D341Med (cell line): ENCODE measurements around the gene ABHD1.
A peak's percentile ranks its signal among the peaks of the same experiment; 100 is the strongest.

Source experiments
- DNase-seq: peaks from one replicate; pipeline ENCODE4 v3.0.0; 2012; ENCODE audit warnings: low spot score

The ABHD1 gene

DNA sequence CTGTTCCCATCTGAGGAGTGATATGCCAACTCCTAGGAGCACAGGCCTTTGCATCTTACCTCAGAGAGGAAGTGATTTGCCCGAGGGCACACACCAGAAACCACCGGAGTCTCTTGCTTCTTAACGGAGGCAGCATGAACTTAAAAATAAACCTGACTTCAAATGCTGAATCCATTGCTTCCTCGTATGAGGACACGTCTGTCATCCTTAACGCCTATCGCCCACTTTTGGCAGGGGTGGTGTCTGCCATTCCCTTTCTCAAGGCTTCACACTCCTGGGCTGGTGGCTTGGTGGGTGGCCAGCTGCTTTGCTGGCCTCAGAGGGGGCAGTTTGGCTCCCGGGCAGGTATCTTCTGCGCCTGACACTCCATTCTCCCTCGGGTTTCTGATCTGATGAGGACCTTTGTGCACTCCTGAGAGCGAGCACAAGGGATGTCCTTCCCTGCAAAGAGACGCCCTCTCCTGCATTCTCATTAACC, 11.9 kb downstream of the ABHD1 start:
- peak; percentile 6 for DNase-seq

DNA sequence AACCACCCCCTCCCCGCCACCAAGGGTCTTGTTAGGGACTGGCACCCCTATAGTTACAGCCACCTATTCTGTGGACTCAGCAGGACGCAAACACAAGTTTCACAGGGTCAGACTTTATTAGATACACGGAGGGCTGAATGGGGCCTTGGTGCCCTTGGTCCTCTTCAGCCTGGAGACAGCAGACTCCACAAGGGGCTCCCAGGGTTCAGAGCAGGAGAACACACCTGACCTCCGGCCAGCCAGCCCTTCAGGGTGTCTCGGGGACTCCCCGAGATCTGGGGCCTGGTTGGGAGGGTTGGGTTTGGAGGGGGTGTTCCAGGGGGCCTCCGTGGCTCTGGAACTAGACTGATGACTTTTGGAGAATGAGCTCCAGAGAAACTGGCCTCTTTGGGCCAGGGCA, 13.1 kb downstream of the ABHD1 start:
- DNase-seq = no peak

- DNase-seq = no peak
Observed at GRCh38 chr2:27137322-27137935, 13.8 kb downstream of the ABHD1 start.

DNA sequence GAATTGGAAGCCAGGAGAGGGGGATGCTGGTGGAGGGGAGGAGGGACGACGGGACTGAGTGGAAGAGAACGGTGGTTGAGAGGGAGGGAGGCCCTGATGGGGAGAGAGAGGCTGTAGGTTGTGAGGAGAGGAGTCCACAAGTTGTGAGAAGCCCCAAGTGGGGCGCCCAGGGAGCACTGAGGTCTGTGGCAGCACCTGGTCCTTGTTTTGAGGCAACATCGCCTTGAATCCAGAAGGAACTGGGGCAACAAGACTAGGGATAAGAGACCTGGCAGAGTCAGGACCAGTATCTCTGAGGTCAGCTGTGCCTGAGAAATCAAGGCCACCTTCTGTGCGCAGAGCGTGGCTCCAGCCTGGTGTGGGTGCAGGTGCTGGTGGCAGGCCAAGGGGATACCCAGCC, 14.5 kb downstream of the ABHD1 start:
- no peak for DNase-seq

GRCh38 chr2:27139310-27139709, 15.7 kb downstream of the ABHD1 start, which contains the start of gene PRR30:
TSS of gene PRR30 (minus strand) at chr2:27139410. CDS start at chr2:27138329, 1,081 bp downstream.
- no peak for DNase-seq

DNA sequence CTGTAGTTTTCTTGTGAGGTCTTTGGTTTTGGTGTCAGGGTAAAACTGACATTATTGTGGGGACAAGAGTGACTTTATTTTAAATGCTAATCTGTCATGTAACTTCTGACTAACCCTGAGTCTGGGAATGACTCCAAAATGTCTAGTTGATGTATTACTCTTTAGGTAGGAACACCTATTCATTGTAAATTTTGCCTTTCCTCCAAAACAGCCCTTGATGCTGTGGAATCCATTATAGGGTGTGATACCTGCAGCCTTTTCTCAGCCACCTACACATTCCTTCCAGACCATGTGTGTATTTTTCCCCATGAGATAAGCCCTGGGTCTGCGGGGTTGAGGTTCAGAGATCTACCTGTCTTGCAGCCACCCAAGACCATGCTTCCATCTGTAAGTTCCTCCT, 19.7 kb downstream of the ABHD1 start:
- DNase-seq = no peak

- DNase-seq = no peak
Observed at GRCh38 chr2:27145682-27146081, 22.1 kb downstream of the ABHD1 start.

- no peak for DNase-seq
Observed at GRCh38 chr2:27147935-27148334, 24.3 kb downstream of the ABHD1 start.

DNA sequence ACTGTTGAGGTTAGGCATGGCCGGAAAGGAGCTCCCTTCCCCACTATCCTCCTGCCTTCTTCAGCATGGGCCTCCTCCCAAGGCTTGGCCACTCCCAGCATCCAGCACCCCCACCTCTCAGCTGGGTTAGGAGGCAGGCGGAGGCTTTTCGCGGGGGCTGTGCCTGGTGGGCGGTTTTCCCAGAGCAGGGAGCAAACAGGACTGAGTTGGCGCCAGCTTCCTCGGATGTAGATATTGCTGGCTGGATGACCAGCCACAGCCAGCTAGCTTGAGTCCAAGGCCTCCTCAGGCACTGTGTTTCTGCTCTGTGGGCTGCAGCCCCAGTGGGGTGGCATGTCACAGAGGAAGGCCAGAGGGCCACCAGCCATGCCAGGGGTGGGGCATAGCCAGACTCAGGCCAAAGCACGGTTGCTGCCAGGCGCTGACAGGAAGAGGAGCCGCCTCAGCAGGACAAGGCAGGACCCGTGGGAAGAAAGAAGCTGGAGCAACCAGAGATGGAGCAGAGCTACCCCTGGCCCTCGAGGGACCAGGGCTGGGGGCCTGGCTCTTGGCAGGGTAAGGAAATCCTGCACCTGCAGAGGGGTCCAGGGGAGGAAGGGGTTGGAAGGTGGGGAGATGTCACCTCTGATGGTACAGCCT, 25.3 kb downstream of the ABHD1 start, which contains the start of gene TCF23:
Gene TCF23, plus strand, starts transcription at position 204 of the 639 bp plus-strand sequence. Its CDS starts 130 bp downstream, at position 334.
- no peak for DNase-seq

DNA sequence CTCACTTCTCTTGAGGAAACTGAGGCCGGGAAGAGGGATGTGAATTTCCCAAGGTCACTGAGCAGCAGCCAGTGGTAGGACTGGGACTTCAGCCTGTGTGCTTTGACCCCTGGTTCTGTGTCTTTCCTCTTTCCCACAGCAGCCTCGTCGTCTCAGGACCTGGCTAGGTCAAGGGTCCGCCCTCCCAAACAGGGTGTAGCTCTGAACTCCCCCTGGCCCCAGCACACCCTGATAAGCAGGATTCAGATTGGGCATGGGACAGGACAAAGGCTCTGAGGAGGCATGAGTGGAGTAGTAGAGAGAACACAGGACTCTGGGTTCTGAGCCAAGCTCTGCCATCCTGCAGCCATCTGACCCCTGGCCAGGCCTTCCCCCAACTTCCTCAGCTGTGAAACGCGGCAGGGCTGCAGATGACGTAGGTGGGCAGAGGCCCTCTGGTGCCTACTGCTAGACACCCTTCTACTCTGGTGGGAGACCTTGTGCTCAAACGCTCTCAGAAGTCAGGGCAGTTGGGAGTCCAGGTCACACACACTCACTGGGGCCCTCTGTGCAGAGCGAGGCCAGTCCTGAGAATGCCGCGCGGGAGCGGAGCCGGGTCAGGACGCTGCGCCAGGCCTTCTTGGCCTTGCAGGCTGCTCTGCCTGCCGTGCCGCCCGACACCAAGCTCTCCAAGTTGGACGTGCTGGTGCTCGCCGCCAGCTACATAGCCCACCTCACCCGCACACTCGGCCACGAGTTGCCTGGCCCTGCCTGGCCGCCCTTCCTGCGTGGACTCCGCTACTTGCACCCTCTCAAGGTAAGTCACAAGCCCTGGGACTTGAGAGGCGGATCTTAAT, 26.2 kb downstream of the ABHD1 start:
- no peak for DNase-seq

DNA sequence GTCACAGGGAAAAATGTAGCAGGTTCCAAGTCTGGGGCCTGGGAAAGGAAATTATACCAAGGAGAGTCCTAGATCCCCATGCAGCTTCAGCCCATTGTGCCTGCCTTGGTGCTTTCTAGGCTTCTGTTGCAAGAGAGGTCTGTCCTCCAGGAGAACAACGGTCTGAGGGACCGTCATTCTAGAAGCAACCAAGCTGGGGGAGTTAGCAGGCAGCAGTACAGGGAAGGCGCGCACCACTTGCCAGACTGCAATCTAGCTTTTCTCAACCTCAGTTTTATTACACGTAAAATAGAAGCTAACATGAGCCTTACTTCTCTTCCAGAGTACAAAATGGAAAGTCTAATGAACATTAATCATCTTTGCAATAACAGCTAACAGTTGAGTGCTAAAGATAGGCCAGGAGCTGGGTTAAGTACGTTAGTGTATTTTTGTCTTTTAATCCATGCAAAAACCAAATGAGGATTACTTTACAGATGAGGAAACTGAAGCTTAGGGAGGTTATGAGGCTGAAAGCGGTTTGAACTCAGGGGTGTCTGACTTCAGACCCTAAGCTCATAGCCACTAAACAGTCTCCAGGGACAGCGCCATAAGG, 27.1 kb downstream of the ABHD1 start:
- no peak for DNase-seq

DNA sequence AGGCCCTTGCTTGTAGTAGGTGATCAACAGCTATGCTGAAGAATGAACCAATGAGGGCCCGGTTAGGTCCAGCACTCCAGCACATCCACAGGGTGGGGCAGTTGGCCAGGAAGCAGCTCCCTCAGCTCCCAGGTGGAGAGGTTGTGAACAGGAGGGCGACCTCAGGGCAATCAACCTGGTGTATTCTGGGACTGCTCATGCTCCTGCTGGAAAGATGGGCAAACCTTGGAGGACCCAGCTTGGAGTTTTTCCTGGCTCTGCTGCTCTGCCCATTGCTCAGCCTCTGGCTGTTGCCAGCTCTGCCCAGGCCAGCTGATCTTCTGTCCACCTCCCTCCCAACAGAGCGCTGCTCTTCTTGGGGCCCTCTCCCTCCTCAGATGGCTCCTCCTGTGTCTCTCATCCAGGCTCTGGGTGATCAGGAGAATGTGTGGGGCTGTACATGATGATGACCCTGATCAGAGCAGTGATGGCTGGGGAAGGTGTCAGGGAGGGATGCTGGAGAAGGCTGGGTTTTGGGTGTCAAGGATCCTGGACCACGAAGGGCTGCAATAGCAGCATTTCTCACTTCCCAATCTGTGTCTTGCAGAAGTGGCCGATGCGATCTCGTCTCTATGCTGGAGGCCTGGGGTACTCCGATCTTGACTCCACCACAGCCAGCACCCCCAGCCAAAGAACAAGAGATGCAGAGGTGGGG, 28.6 kb downstream of the ABHD1 start:
- no peak for DNase-seq

GRCh38 chr2:27152796-27153464, 29.3 kb downstream of the ABHD1 start:
- DNase-seq = no peak

GRCh38 chr2:27154488-27154887, 30.9 kb downstream of the ABHD1 start:
- no peak for DNase-seq

DNA sequence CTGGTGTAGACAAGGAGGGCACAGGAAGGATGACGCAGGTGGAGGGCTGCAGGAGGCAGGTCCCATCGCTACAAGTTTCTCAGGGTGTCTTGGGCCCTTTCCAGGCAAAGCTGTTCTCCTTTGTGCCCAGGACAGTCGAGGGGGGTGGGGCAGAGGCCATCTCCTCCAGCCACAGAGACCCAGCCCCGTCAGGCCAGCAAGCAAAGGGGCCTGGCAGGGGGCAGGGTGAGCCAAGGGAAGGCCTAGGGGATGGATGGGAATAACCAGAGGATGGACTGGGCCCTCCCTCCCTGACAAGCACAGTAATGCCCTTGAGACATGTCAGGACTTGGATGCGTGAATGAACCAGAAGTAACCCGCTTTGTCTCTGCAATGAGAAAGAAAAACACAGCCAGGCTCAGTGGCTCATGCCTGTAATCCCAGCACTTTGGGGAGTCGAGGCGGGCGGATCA, 31.5 kb downstream of the ABHD1 start:
- no peak for DNase-seq

- DNase-seq = no peak
Observed at GRCh38 chr2:27158468-27158867, 34.9 kb downstream of the ABHD1 start.

GRCh38 chr2:27159271-27159670, 35.7 kb downstream of the ABHD1 start:
- DNase-seq = no peak

DNA sequence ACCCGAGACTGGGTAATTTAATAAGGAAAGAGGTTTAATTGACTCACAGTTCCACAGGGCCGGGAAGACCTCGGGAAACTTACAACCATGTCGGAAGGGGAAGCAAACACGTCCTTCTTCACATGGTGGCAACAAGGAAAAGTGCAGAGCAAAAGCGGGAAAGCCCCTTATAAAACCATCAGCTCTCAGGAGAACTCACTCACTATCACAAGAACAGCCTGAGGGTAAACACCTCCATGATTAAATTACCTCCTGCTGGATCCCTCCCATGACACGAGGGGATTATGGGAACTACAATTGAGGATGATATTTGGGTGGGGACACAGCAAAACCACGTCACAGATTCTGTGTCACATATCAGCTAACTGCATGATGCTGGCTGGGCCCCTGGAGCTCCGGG, 36.6 kb downstream of the ABHD1 start:
- DNase-seq = no peak

DNA sequence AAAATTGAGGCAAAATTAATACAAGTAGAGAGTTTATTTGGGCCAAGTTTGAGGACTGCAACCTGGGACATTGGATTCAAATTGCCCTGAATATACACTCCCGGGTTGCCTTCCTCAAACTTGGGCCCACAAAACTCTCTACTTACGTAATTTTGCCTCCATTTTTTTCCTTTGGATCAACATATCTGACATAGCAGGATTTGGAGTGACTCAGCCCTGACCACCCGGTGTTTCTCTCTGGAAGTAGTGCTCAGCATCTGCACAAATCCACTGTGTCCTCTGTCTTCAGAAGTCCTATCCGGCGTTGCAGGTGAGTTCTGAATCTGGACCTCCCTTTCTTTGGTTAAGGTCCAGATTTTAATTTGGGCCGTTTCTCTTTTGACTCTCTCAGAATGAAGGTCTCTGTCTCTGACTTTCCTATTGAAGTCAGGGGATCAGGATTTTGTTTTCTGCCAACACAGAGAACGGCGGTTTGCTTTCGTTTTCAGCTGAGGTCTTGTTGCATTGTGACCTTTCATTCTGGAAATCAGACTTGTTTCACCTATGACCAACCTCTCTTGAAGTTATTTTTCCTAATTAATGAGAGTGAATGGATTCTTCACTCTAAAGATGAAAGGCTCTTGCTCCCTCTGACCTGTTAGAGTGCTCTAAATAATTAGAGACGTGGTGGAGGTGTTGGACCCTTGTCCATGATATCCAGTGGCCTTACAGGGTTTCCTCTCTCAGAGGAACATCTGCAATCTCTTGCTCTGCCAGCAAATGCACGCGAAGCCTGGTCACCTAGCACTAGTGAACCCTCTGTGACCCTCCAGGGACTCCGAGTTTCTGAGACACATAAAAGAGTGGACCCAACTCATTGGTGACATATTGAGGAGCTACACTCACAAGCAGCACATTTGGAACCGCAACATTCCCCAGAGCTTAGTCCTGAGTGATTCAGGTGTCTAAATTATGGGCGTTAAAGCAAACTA, 38.8 kb downstream of the ABHD1 start:
- DNase-seq = no peak
